Thyroid gland (tissue), 4 donors: ENCODE data around the gene CCDC148. TPM values are rescaled to one million over a fixed set of nuclear protein-coding genes. Genes with fewer than 3 reads are reported as not detected.
A peak's percentile ranks its signal among the peaks of the same experiment; 100 is the strongest.

ENCODE experiments used
- DNase-seq, 2 donors: peaks; one replicate each; pipeline ENCODE4 v3.0.0-alpha.2; 2019
- H3K27ac ChIP-seq, 3 donors: fragments of 200-600 bp; sonication (generic); 1 replicate in 2 of 3; 2 replicates in 1 of 3; pipeline ENCODE4 v1.5.1; 2016 to 2019; ENCODE audit warnings: mild to moderate bottlenecking in 1 of 3, moderate library complexity in 1 of 3
- H3K27me3 ChIP-seq: fragments of 200-600 bp; sonication (generic); one replicate; pipeline ENCODE4 v1.5.1; 2019
- H3K36me3 ChIP-seq, 2 donors: fragments of 200-600 bp; sonication (generic); one replicate each; pipeline ENCODE4 v1.5.1; 2016 to 2019
- H3K4me1 ChIP-seq, 2 donors: fragments of 200-600 bp; sonication (generic); one replicate each; pipeline ENCODE4 v1.5.1; 2017 to 2019
- H3K4me3 ChIP-seq, 3 donors: fragments of 200-600 bp; sonication (generic); replicated peaks in 1 of 3; 1 replicate in 2 of 3; 2 replicates in 1 of 3; pipeline ENCODE4 v1.5.1; 2016; ENCODE audit warnings: mild to moderate bottlenecking in 1 of 3
- H3K9me3 ChIP-seq: fragments of 200-600 bp; sonication (generic); one replicate; pipeline ENCODE4 v1.5.1; 2017
- CTCF ChIP-seq, 6 experiments: fragments of 200-600 bp in 3 of 6; fragments of 450-650 bp in 3 of 6; sonication (generic) in 3 of 6; IDR thresholded peaks; one replicate each; pipeline ENCODE4 v1.5.1; 2016 to 2019; ENCODE audit warnings: antibody characterized with exemption in 6 of 6, mild to moderate bottlenecking in 2 of 6, inconsistent platforms in 1 of 6, moderate library complexity in 1 of 6
- POLR2A ChIP-seq, 2 donors: fragments of 450-650 bp; IDR thresholded peaks; one replicate each; pipeline ENCODE4 v1.6.1; 2017; ENCODE audit warnings: antibody characterized with exemption in 2 of 2, mild to moderate bottlenecking in 2 of 2, moderate library complexity in 1 of 2
- WGBS, 2 donors: methylation state at CpG; one replicate each; pipeline ENCODE4 v1.1.5; 2017; 5-methylcytosine and 5-hydroxymethylcytosine counted together
- intact Hi-C: fragments of 100-400 bp; cut with DNase I; formaldehyde crosslinking; loops from one replicate; pipeline ENCODE4 v1.15.1; 2023
- total RNA-seq, 4 donors: library from RNA; depleted of rRNA; stranded (reverse); fragments of >200 nt; gene quantifications; one replicate each; pipeline ENCODE4 v1.2.3, GENCODE V29; 2016

Gene CCDC148
- total RNA-seq, 4 donors from 2014 or later = 4.6 to 10.7 (median 7.4) TPM

- 90 to 92% methylated on average over 2 of the region's 2 CpGs for WGBS, 2 donors
These were observed 179.7 kb downstream of the CCDC148 start for GRCh38 chr2:158276619-158277471.

GRCh38 chr2:158273791-158274190, 182.8 kb downstream of the CCDC148 start:
- H3K9me3 ChIP-seq = no peaks in the 10 kb centered on the region
- DNase-seq = no peak
- no peak overlapping the region for H3K4me3 ChIP-seq
- no peaks in the 10 kb centered on the region for H3K27me3 ChIP-seq
- WGBS, 2 donors = 14 to 32% methylated on average over 3 of the region's 3 CpGs
- no peaks in the 10 kb centered on the region for H3K4me1 ChIP-seq
- no peak overlapping the region for H3K27ac ChIP-seq
- no peak for TF ChIP-seq CTCF (IDR thresholded peaks at IDR 0.05)
- no peak for TF ChIP-seq POLR2A (IDR thresholded peaks at IDR 0.05)
- intact Hi-C loops = no loop called here
- H3K36me3 ChIP-seq = no peaks in the 10 kb centered on the region

More at GRCh38 chr2:158276619-158277471, 179.7 kb downstream of the CCDC148 start:
- H3K27me3 ChIP-seq = no peaks in the 10 kb centered on the region
- no peak overlapping the region for H3K27ac ChIP-seq
- no peak overlapping the region for H3K4me3 ChIP-seq
- no peak for TF ChIP-seq POLR2A (IDR thresholded peaks at IDR 0.05)
- no peak for TF ChIP-seq CTCF (IDR thresholded peaks at IDR 0.05)
- H3K36me3 ChIP-seq = no peaks in the 10 kb centered on the region
- no peak for DNase-seq
- no peaks in the 10 kb centered on the region for H3K9me3 ChIP-seq
- intact Hi-C loops = no loop called here
- H3K4me1 ChIP-seq = no peaks in the 10 kb centered on the region

GRCh38 chr2:158270536-158270935, 186.0 kb downstream of the CCDC148 start:
- WGBS, 2 donors = 78 to 93% methylated on average over 3 of the region's 3 CpGs
- Histone ChIP-seq H3K9me3 (no peaks in the 10 kb centered on the region), H3K27me3 (no peaks in the 10 kb centered on the region), H3K4me1 (no peaks in the 10 kb centered on the region), H3K27ac (no peak overlapping the region), H3K4me3 (no peak overlapping the region), H3K36me3 (no peaks in the 10 kb centered on the region)
- no peak for TF ChIP-seq CTCF (IDR thresholded peaks at IDR 0.05)
- TF ChIP-seq POLR2A (IDR thresholded peaks at IDR 0.05) = no peak
- intact Hi-C loops = no loop called here
- no peak for DNase-seq

- TF ChIP-seq CTCF (IDR thresholded peaks at IDR 0.05) = no peak
- no peak for TF ChIP-seq POLR2A (IDR thresholded peaks at IDR 0.05)
- Histone ChIP-seq H3K9me3 (no peaks in the 10 kb centered on the region), H3K4me1 (no peaks in the 10 kb centered on the region), H3K4me3 (no peak overlapping the region), H3K36me3 (no peaks in the 10 kb centered on the region), H3K27me3 (no peaks in the 10 kb centered on the region), H3K27ac (no peak overlapping the region)
- intact Hi-C loops = no loop called here
- 65 to 73% methylated on average over 2 of the region's 2 CpGs for WGBS, 2 donors
- peak; percentile 53 to 56 for DNase-seq
These were observed 187.4 kb downstream of the CCDC148 start for GRCh38 chr2:158269143-158269542.

- no peaks in the 10 kb centered on the region for H3K9me3 ChIP-seq
- WGBS, 2 donors = 92 to 100% methylated on average over 2 of the region's 2 CpGs
These were observed 190.4 kb downstream of the CCDC148 start for GRCh38 chr2:158266111-158266510.

More at GRCh38 chr2:158266111-158266510, 190.4 kb downstream of the CCDC148 start:
- no peak overlapping the region for H3K27ac ChIP-seq
- no peak for DNase-seq
- intact Hi-C loops = no loop called here
- no peaks in the 10 kb centered on the region for H3K4me1 ChIP-seq
- TF ChIP-seq POLR2A (IDR thresholded peaks at IDR 0.05) (no peak), CTCF (IDR thresholded peaks at IDR 0.05) (no peak)
- H3K4me3 ChIP-seq = no peak overlapping the region
- H3K27me3 ChIP-seq = no peaks in the 10 kb centered on the region
- H3K36me3 ChIP-seq = no peaks in the 10 kb centered on the region
